NB4 (cell line): ENCODE measurements around the gene PYDC2.

Experiments
- CTCF ChIP-seq: IDR thresholded peaks from one replicate; pipeline ENCODE4 v1.5.1; 2012; ENCODE audit warnings: low read depth, low read length
- MAX ChIP-seq: IDR thresholded peaks from 2 replicates; pipeline ENCODE4 v1.6.1; 2011; ENCODE audit warnings: low read depth, low read length
- MYC ChIP-seq: IDR thresholded peaks from 2 replicates; pipeline ENCODE4 v1.6.1; 2011; ENCODE audit warnings: low read depth, low read length
- POLR2A ChIP-seq: IDR thresholded peaks from 2 replicates; pipeline ENCODE4 v1.6.1; 2011; ENCODE audit warnings: mild to moderate bottlenecking; ENCODE audit not compliant: insufficient read length; ENCODE audit errors: extremely low read depth

DNA sequence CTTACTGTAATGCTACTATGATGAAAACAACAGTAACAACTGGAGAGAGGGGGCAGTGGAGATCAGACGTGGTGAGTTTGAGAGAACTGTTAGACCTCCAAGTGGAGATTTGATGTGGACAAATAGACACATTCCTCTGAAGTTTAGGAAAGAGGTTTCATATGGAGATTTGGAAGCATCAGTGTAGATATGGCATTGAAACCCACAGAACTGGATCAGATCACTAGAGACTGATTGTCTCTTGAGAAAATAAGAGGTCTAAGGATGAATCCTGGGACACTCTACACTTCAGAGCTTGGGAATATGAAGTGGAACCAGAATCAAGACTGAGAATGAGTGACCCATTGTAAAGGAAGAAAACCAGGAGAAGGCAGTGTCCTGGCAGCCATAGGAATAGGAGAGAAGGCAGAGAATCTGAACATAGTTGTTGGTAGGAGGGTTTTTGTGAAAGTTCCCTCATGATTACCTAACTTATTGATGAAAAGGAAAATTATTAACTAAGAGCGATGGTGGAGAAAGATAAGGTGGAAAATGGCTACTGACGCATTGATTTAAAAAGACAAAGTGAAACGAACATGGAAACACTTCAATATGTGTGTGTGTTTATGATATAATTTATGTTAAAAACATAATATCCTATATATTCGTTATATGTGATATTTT, 29.7 kb upstream of the PYDC2 start:
- TF ChIP-seq CTCF = no peak
- no peak for TF ChIP-seq POLR2A
- no peak for TF ChIP-seq MYC
- TF ChIP-seq MAX = no peak
